ENCODE measurements around the gene NBAS.

The NBAS gene

DNA sequence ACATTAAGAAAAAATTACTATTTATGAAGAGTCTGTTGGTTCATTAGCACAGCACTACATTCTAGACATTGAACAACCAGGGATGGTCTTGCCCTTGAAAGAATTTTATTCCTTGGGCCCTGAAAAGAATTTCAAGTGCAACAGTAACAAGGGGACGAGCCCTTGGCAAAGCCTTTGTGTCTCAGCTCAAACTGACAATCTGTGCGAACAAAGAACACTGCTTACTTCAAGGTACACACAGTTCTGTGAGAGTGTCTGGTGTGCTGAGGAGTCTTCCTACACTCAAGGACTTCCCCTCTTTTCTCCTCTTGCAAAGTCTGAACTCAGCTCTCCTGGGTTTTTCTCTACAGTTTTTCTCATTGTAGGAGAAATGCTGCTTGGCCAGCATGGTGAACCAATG lies 373.4 kb downstream of the NBAS start:
- no peak for FAIRE-seq

- FAIRE-seq = no peak
Measured at GRCh38 chr2:15186118-15186517, 375.0 kb downstream of the NBAS start.

- FAIRE-seq = no peak
Measured at GRCh38 chr2:15184491-15184890, 376.6 kb downstream of the NBAS start.

GRCh38 chr2:15182275-15182674 lies 378.9 kb downstream of the NBAS start:
- no peak for FAIRE-seq

GRCh38 chr2:15181092-15181745 lies 379.9 kb downstream of the NBAS start:
- no peak for FAIRE-seq

DNA sequence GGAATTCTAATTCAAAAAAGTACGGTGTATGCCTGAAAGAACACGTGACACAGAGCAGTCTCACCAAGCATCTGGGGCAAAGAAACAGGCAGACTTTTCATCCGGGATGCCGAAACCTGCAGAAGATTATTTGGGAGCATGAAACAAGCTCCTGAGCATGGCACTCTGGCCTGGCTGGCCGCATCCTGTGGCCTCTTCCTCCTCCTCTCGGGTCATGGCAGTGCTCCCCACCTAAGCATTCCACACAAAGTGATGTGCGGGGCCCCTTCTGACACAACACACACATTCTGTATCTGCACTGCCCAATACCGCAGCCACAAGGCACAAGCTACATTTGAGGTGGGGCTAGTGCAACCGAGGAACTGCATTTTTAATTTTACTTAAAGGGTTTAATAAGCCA lies 380.8 kb downstream of the NBAS start:
- FAIRE-seq = no peak

DNA sequence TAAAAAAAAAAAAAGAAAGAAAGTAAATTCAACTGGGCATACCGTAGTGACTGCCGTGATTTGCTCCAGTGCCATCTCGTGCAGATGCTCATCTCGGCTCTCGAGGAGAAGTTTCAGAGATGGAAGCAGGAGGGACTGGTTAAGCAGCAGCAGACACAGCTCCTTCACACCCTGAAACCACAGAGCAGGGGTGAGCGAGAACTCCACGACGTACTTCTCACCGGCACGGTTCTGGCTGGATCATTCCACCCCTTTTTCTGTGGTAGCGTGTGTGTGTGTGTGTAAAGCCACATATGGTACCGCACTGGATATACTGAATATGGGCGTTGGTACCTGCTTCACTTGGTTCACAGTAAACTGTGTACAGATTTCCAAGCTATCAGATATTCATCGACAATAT lies 382.2 kb downstream of the NBAS start:
- FAIRE-seq = no peak

- FAIRE-seq = no peak
Measured at GRCh38 chr2:15177103-15177502, 384.0 kb downstream of the NBAS start.

GRCh38 chr2:15176604-15177003 lies 384.5 kb downstream of the NBAS start:
- no peak for FAIRE-seq

DNA sequence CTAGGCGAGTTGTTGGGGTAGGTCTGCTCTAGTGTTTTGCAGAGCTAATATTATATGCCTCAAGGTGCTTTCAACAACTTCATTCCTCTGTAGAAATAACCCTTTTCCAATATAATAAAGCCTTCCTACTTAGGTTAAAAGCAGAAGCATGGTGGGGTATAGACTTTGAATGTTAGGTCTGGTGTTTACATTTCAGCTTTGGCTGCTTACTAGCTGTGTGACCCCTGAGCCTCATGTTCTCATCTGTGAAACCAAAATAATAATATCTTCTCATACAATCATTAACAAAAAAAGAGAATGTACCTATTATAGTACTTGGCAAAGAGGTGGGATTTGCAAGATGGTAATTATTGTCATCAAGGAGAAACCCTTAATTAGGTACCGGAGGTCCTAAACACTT lies 386.6 kb downstream of the NBAS start:
- no peak for FAIRE-seq

DNA sequence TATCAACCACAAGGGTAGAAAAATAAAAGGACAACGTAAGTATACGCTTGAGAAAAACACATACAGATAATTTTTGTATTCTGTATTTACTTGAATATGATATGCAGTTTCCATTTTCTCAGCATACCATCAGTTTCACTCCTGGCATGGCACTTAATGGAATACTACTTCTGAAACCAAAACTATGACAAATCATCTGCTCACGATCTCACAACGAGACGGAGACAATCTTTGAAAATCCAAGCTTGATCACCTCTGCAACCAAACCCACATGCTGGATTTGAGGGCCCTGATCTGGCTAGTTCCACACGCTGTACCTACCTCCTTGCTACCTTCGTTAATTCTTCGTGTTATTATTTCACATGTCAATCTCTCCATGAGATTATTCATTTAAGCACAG lies 387.6 kb downstream of the NBAS start:
- no peak for FAIRE-seq

DNA sequence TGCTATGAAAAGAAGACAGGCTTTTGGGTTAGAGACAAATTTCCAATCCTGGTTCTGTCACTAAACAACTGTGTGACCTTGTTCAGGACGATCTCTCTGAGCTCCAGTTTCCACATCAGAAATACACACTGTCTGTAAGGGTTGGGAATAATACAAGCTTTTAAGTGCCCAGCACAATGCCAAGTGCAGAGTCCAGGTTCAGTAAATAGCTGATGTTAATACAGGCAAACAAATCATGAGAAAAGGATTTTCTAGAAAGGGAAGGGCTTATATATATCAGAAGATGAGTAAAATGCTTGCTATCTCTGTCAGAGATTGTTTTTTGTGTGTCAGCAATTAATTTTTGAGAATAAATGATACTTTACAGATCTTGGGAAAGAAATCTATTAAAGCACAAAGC lies 388.3 kb downstream of the NBAS start:
- no peak for FAIRE-seq

- no peak for FAIRE-seq
Measured at GRCh38 chr2:15170070-15170775, 390.9 kb downstream of the NBAS start.

- FAIRE-seq = no peak
Measured at GRCh38 chr2:15169326-15170069, 391.6 kb downstream of the NBAS start.

- no peak for FAIRE-seq
Measured at GRCh38 chr2:15168116-15168515, 393.0 kb downstream of the NBAS start.

DNA sequence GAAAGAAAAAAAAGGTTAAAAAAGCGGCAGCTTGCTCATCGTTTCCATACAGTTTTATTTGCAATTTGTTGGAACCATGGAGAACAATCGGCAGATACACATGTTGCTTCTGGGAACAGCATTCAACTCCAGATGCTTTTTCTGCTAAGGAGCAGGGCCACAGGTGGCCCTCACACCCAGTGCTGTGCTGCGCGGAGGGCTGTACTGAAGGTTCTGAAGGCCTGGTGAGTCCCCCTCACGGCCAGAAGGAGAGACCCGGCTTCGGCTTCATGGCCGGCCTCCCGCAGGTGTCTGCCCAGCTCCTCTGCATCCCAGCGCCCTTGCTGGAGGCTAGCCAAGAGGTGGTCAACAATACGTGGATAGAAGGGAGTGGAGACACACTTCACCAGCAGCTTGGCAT lies 394.3 kb downstream of the NBAS start:
- FAIRE-seq = no peak

DNA sequence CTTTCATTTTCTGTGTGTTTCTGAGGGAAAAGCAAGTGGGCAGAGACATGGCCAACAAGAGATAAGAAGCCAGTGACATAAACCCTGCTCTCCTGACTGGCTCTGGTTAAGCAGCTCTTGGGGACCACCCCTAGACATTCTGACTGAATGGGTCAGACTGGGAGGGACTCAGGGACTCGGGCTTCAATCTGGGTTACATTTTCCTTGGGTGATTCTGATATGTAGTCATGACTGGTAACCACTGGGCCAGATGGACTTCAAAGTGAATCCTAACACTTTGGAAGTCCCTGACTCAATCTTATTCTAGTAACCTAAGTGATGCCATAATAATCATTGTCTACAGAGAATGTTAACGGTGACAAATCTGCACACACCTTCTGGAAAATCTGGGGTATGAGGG lies 397.8 kb downstream of the NBAS start:
- no peak for FAIRE-seq

- no peak for FAIRE-seq
Measured at GRCh38 chr2:15162620-15163019, 398.5 kb downstream of the NBAS start.

- FAIRE-seq = no peak
Measured at GRCh38 chr2:15160201-15160991, 400.7 kb downstream of the NBAS start.

DNA sequence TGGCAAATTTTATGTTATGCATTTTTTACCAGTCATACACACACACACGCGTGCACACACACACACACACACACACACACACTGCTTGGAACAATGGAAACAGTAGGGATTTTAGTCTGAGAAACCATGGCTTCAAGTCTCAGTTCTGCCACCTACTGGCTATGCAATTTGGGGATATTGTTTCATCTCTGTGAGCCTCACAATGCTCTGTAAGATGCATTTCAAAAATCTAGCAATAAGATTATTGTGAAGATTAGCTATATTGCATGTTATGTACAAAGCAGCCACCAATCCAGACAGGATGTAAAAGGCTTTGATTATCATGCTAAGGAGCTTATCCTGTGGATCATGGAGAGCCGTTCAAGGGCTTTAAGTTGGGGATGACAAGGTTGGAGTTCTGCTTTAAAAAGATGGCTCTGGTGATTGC lies 401.4 kb downstream of the NBAS start:
- FAIRE-seq = no peak

DNA sequence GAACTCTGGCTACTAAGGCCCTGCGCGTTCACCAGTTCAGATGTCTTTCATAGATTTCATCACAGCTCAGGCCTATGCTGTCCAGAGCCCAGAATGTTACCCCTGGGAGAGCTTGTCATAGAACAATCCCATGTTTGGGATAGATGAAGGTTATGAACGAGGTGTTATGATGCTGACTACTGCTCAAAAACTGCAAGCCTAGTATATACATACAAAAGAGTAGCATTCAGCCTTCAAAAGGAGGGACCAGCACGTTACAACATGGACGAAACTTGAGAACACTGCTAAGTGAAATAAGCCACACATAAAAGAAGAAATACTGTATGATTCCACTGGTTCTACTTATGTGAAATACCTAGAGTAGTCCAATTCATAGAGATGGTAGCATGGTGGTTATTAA lies 401.9 kb downstream of the NBAS start:
- FAIRE-seq = no peak

DNA sequence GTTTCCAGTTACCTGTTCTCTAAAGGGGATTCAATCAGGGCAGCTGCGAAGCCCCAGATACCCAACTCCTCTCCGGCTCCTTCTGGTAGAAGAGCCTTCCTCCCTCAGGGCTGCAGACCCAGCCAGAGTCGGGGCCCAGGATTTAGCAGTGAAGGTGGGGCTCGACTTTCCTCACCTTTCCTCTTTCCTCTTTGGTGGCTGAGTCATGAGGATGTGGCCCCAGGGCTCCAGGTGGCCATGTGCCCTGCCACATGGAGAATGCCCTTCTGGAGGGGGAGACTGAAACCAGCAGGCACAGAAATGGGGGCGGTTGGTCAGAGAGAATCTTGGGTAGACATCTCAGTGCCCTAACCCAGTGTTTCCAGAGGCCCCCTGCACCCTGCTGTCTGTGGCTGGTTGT lies 402.6 kb downstream of the NBAS start:
- FAIRE-seq = no peak

DNA sequence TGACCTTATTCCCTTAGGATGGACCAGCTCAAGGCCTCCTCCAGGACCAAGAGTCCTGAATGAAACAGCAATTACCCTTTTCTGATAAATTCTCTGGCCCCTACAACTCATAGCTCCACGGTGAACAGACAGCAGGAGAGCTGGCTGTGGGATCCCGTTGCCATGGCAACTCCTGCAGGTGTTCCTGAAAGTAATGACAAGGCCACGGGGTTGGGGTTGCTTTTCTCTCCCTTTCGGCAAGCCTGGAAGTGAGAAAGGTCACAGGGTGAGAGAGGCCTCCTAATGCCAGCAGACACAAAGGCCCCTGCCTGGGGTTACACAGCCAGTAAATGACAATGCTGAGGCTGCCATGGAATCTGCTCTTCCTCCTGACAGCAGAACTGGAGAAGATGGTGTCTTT lies 403.0 kb downstream of the NBAS start:
- FAIRE-seq = no peak
